NCI-H2196 (cell line): ENCODE measurements around the gene PTPRK.

Experiments used
- DNase-seq: peaks from one replicate; lab custom pipeline; 2025; ENCODE audit not compliant: unreplicated experiment; lab: John Stamatoyannopoulos, UW

PTPRK gene

GRCh38 chr6:128099571-128100197 lies 420.7 kb downstream of the PTPRK start:
- no peak for DNase-seq

- DNase-seq, result no peak
Measured at GRCh38 chr6:128098000-128098581, 422.3 kb downstream of the PTPRK start.

GRCh38 chr6:128097009-128097408 lies 423.4 kb downstream of the PTPRK start:
- DNase-seq, result no peak

GRCh38 chr6:128095362-128095761 lies 425.0 kb downstream of the PTPRK start:
- DNase-seq, result no peak

- DNase-seq, result no peak
Measured at GRCh38 chr6:128079021-128079420, 441.4 kb downstream of the PTPRK start.

GRCh38 chr6:128078276-128078675 lies 442.1 kb downstream of the PTPRK start:
- no peak for DNase-seq

- no peak for DNase-seq
Measured at GRCh38 chr6:128076843-128077242, 443.6 kb downstream of the PTPRK start.

GRCh38 chr6:128074567-128074966 lies 445.8 kb downstream of the PTPRK start:
- no peak for DNase-seq

- DNase-seq, result no peak
Measured at GRCh38 chr6:128073389-128073788, 447.0 kb downstream of the PTPRK start.

GRCh38 chr6:128071212-128071611 lies 449.2 kb downstream of the PTPRK start:
- no peak for DNase-seq

GRCh38 chr6:128070406-128070805 lies 450.0 kb downstream of the PTPRK start:
- no peak for DNase-seq

- no peak for DNase-seq
Measured at GRCh38 chr6:128069188-128069587, 451.2 kb downstream of the PTPRK start.

GRCh38 chr6:128068119-128068479 lies 452.3 kb downstream of the PTPRK start:
- DNase-seq, result no peak

- no peak for DNase-seq
Measured at GRCh38 chr6:128067446-128068118, 452.8 kb downstream of the PTPRK start.

- DNase-seq, result no peak
Measured at GRCh38 chr6:128065072-128065471, 455.3 kb downstream of the PTPRK start.

- DNase-seq, result no peak
Measured at GRCh38 chr6:128064540-128064895, 455.9 kb downstream of the PTPRK start.

GRCh38 chr6:128063850-128064539 lies 456.4 kb downstream of the PTPRK start:
- DNase-seq, result no peak

GRCh38 chr6:128062882-128063603 lies 457.4 kb downstream of the PTPRK start:
- DNase-seq, result no peak

- no peak for DNase-seq
Measured at GRCh38 chr6:128057946-128058345, 462.5 kb downstream of the PTPRK start.

- DNase-seq, result no peak
Measured at GRCh38 chr6:128057541-128057940, 462.9 kb downstream of the PTPRK start.

- DNase-seq, result no peak
Measured at GRCh38 chr6:128053109-128053508, 467.3 kb downstream of the PTPRK start.
